HCT116 (cell line): ENCODE results near the gene ST8SIA2.

ENCODE experiments used
- ATF3 ChIP-seq: IDR thresholded peaks from 2 replicates; pipeline ENCODE4 v1.6.1; 2012
- CEBPB ChIP-seq: IDR thresholded peaks from 2 replicates; pipeline ENCODE4 v1.6.1; 2012; ENCODE audit warnings: low read depth
- CTCF ChIP-seq, 3 experiments: fragments of 200-600 bp in 1 of 3; sonication (generic) in 1 of 3; IDR thresholded peaks in 2 of 3; conservative IDR thresholded peaks in 1 of 3; 2 replicates each; pipeline ENCODE4 v1.5.1; 2012 to 2017; ENCODE audit warnings: low read depth in 2 of 3, low read length in 2 of 3, antibody characterized with exemption in 1 of 3, borderline replicate concordance in 1 of 3, control low read depth in 1 of 3, mild to moderate bottlenecking in 1 of 3, mixed read lengths in 1 of 3, mixed run types in 1 of 3, moderate library complexity in 1 of 3; ENCODE audit not compliant: insufficient read depth in 1 of 3
- ELF1 ChIP-seq: IDR thresholded peaks from 2 replicates; pipeline ENCODE4 v1.6.1; 2012; ENCODE audit warnings: low read depth, borderline replicate concordance
- POLR2A ChIP-seq: IDR thresholded peaks from 2 replicates; pipeline ENCODE4 v1.7.0; 2011; ENCODE audit warnings: borderline replicate concordance; ENCODE audit not compliant: insufficient read depth, insufficient read length; ENCODE audit errors: extremely low read depth
- POLR2AphosphoS5 ChIP-seq: IDR thresholded peaks from 2 replicates; pipeline ENCODE4 v1.6.1; 2011; ENCODE audit warnings: mild to moderate bottlenecking, low read depth, low read length, moderate library complexity
- TF ChIP-seq, protein P1 (sequence below): IDR thresholded peaks from 2 replicates; pipeline ENCODE4 v1.6.1; 2012

DNA sequence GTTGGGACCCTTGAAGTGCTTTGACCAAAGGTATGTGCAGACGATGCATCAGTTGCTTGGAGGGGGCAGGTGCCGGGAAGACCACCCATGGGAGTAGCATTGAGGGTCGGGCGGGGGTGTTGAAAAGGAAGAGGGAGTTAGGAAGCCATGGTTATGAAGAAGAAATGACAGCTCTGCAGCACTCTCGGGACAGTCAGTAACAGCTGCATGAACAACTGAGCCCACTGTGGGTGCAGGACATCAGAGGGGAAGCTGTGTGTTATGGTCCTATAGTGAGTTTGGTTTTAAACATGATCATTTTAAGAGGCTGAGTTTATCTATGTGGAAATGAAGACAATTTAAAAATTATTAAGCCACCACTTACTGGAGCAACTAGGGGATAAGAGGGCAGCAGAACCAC lies 17.6 kb downstream of the ST8SIA2 start:
- TF ChIP-seq POLR2A = no peak
- no peak for TF ChIP-seq ATF3
- no peak for TF ChIP-seq CTCF (IDR thresholded peaks at IDR 0.05 in 2 of 3, conservative IDR thresholded peaks at IDR 0.05 in 1 of 3; ENCODE audit: borderline replicate concordance in 1 of 3, insufficient read depth in 1 of 3, low read depth in 2 of 3, low read length in 2 of 3)
- TF ChIP-seq, protein P1, sequence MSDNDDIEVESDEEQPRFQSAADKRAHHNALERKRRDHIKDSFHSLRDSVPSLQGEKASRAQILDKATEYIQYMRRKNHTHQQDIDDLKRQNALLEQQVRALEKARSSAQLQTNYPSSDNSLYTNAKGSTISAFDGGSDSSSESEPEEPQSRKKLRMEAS = no peak
- no peak for TF ChIP-seq ELF1
- no peak for TF ChIP-seq POLR2AphosphoS5
- TF ChIP-seq CEBPB = no peak
